HG03558 (cell line): ENCODE measurements around the gene KMT5B.
"Not testable (repeated sequence)": the region's sequence is repeated elsewhere in the genome, so short reads cannot be mapped to it uniquely, and the experiment has no call there.

Experiments
- ATAC-seq: cut with Tn5 transposase; IDR thresholded peaks from one replicate; pipeline ENCODE4 v1.9.1; 2021; ENCODE audit warnings: moderate number of reproducible peaks; ENCODE audit not compliant: unreplicated experiment; ENCODE audit errors: extremely low read depth

KMT5B gene

DNA sequence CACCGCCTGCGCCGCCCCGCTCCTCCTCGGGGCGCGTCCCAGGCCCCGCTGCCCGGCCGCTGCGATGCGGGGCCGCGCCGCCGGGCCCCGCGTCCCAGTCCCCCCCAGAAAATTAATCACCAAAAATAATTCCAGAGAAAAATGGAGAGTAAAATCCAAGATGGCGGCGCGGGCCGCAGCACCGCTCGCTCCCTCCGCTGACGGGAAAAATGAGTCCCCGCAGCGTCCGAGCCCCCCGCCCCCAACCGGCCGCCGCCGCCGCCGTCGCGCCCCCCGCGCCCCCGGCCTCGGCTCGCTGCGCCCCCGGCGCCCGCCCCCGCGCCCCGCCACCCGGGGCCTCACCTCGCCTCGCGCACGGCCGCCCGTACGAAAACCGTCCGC is at the start of gene KMT5B:
Gene KMT5B, minus strand, starts transcription at position 162 of the 381 bp plus-strand sequence. CDS start 23,220 bp downstream, outside the sequence.
- ATAC-seq = no peak

DNA sequence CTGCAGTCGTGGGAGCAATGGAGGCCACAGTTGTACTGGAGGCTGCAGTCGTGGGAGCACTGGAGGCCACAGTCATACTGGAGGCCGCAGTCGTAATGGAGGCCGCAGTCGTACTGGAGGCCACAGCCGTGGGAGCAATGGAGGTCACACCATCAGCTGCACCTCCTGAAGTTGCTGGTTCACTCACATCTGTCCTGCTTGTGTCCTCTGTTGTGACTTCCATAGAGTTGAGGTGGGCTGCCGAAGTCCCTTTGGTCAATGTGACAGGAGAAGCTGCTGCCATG is 49.4 kb upstream of the KMT5B start:
- no peak for ATAC-seq

DNA sequence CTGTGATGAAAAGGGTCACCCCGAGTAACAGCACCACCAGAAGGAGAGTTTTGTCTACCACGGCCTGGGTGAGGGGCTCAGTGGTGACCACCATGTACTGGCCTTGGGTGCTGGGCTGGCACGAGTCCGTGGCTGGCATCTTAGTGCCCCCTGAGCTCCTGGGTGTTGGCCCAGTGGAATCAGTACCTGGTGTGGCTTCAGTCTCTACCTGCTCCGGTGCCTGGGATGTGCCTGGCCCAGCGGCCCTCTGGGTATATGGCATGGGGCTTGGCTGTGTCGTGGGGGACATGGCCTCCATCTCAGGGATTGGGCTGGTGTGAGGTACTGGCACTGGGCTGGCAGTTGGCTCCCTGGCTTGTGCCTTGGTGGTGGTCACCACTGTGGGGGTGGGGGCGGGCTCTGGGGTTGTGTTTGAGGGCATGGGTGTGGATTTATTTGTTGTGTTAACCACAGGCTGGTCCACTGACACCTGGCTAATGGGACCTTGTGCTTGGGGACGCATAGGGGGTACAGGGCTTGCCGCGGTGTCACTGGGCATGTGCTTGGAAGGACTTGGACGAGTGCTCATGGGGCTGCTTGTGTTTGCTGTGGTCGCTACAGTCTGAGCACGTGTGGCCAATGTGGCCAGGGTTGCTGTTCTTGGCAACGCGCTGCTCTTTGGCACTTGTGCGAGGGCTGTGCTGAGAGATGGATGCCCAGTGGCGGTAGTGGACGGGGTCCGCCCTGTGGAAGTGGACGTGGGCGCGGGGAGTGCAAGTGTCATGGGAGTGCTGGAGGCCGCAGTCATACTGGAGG is 48.9 kb upstream of the KMT5B start:
- no peak for ATAC-seq

DNA sequence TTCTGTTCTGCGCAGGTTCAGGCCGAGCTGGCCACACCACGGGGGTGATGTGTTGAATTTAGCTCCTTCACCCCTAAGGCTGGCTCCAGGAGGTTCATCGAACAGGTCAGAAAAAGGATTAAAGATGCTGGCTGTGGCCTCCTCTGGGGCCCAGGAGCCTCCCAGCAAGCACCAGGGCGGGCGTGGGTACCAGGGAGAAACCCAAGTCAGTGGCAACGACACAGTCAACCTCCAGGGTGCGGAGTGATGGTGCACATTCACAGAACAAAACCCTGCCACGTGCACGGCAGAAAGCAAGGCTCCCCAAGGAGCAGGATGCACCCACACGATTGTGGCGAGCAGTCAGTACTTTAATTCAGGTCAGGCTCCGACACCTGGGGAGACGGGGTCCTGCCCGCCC is 47.9 kb upstream of the KMT5B start:
- ATAC-seq = no peak

DNA sequence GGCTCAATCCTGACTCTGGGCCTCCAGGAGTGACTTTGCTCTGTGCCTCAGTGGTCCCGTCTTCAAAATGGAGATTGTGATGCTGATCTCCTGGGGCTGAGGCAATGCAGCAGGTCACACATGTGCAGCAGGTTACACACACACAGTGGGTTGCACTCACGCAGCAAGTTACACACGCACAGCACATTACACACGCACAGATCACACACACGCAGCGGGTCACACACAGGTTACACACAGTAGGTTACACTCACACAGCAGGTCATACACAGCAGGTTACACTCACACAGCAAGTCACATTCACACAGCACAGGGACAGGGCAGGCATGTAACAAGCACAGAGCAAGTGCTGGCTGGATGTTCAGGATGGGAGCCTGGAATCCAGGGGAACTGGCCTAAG is 47.4 kb upstream of the KMT5B start:
- ATAC-seq = no peak

DNA sequence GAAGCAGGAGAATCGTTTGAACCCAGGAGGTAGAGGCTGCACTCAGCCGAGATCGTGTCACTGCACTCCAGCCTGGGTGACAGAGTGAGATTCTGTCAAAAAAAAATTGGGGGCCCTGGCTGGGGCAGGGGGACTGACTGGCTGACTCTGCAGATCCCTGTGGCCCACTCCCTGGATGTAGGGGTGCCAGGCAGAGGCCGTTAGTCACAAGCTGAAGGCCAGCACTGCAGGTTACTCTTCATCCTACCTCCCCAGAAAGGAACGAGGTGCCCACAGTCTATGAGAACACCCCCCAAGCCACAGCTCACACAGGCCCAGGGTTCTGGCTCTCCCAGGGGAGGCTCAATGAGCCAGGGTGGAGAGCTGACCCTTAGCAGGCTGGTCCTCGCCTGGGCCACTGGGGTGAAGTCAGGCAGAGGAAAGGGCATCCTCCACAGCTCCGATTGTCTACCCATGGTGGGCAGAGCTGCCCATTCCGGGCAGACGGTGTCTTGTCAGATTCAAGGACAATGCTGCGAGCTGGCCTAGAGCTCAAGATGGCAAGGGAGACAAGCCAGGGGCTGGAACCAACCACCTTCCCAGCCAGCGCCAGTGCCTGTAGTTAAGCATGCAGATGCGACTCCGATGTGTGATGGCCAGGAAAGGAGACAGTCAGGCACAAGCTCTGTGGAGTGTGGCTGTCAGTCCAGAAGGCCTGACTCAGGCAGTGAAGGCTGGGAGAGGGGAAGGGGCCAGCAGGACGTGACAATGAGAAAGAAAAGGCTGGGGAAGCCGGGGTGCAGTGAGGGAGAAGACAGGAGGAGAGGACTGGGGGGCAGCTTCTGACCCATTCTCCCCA is 46.2 kb upstream of the KMT5B start:
- ATAC-seq = no peak

DNA sequence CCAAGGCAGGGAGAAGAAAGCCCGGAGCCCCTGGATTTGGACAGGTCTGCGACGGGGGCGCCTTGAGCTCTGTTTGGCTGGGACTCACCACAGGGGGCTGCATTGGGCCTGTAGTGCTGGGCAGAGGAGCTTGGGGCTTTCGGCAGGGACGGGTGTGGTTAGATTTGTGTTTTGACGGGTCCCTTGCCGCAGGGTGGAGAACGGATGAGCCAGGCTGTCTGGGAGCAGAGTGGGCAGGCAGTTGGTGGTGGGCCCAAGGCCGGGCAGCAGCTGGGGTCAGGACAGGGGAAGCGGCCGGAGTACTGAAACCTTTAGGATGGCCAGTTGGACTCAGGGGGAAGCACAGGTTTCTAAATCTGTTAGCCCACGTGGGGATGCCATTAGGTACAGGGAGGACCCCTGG is 45.3 kb upstream of the KMT5B start:
- no peak for ATAC-seq

DNA sequence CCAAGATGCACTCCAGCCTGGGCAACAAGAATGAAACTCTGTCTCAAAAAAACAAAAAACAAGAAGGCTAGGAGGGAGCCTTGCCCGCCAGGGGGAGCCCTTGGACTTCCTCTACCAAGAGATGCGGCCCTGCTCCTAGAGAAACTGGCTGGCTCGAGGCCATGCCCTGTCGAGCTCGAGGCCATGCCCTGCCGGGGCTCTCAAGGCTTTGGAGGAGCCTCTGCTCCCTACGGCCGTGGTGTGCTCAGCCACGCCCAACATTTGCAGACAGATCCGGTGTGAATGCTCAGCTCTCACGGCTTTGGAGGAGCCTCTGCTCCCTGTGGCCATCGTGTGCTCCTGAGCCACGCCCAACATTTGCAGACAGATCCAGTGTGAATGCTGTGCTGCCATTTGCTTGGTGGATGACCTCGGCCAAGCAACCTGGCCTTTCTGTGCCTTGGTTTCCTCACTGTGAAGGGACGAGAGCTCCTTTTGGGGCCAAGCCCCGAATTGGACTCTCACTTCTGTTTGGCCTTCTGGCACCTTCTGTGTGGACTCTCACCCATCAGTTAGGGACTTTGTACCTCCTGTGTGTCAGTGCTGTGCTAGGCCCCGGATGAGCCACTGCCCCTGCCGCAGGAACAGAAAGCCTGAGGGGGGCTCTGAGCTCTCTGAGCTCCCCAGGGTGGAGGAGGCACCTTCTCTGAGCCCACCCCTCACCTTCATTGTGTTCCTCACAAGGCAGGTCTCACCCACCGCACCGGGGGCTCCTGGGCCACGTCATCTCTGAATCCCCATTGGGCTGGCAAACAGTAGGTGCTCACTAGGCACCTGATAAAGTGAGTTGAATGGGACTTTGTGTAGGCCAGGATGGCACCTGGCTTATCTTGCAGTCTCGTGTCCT is 44.6 kb upstream of the KMT5B start:
- no peak for ATAC-seq

DNA sequence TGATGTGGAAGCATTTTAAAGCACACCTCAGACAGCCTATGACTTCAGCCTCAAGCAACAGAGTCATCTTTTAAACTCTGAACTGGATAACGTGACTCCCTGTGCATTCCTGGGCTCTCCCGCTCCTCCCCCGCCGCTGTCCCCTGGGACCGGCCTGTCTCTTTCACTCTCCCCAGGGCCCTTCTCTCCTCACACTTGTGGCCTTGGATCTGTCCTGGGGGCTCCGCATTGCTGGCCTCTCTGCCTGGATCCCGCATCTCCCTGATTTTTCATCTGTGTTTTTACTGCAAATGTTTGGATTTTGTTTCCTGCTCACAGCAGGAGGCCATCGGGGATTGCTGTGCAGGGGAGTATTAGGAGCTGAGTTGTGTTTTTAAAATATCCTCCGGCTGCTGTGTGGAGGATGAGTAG is 43.2 kb upstream of the KMT5B start:
- ATAC-seq = no peak

DNA sequence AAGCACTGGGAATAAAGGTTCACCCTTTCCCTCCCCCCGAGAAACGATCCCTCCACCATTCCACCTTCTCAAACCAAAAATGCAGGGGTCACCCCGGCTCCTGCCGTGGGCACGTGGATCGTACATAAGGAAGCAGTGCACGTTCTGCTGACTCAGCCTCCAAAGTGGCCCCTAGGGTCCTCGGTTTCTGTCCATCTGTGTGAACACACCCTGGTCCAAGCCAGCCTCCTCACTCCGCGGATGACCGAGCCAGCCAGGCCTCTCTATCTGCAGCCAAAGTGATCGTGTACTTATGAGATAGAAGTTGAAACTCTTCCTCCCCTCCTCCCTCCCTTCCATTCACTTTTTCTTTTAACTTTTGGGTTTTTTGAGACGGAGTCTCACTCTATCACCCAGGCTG is 42.4 kb upstream of the KMT5B start:
- ATAC-seq = no peak

DNA sequence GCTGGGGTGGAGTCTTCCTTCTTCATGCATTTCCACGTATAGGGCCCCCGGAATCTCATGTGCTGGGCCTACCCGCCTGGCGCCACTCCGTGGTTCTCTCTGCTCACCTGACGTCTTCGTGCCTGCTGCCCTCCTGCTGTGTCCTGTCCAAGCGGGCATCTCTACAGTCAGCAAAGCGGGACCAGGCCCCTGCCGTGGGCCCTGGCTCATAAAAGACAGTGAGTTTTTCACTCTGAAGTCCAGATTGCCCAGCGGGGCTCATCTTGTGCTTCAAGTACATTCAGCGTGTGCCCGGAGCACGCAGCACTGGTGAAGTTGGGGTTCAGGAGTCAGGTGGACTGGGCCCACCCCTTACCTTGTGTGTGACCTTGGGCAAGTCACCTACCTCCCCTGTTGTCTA is 41.3 kb upstream of the KMT5B start:
- ATAC-seq = no peak

DNA sequence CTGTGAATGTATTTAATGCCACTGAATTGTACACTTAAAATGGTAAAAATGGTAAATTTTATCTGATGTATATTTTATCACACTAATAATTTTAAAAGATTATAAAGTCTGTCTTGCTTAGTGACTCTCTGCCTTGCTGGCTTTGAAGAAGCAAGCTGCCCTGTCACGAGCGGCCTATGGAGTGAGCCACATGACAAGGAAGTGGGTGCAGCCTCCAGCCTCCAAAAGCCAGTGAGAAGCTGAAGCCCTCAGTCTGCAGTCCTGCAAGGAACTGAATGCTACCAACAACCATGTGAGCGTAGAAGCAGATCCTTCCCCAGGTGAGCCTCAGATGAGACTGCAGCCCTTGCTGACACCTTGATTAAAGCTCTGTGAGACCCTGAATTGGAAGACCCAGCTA is 38.7 kb upstream of the KMT5B start:
- ATAC-seq = no peak

DNA sequence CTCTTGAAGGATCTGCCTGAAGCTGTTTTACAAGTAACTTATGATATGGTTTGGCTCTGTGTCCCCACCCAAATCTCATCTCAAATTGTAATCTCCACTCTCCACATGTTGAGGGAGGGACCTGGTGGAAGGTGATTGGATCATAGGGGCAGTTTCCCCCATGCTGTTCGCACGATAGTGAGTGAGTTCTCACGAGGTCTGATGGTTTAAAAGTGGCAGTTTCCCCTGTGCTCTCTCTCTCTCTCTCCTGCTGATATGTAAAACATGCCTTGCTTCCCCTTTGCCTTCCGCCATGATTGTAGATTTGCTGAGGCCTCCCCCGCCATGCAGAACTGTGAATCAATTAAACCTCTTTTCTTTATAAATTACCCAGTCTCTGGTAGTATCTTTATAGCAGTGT is 31.8 kb upstream of the KMT5B start:
- not testable (repeated sequence) for ATAC-seq

DNA sequence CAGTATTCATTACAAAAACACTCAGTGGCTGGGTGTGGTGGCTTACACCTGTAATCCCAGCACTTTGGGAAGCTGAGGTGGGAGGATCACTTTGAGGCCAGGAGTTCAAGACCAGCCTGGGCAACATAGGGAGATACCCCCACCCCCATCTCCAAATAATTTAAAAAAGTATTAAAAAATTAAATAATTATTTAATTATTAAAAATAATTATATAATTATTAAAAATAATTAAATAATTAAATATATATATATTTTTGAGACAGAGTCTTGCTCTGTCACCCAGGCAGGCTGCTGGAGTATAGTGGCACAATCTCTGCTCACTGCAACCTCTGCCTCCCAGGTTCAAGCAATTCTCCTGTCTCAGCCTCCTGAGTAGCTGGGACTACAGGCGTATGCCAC is 30.8 kb upstream of the KMT5B start:
- not testable (repeated sequence) for ATAC-seq

DNA sequence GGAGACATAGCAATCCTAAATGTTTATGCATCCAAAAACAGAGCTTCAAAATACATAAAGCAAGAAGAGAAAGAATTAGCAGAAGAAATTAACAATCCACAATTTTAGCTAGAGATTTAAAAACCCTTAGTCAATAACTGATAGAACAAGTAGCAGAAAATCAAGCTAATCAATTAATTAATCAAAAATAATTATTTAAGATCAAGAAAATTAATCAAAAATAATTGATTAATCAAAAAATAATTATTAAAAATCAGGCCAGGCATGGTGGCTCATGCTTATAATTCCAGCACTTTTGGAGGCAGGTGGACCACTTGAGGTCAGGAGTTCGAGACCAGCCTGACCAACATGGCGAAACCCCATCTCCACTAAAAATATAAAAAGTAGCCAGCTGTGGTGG is 29.5 kb upstream of the KMT5B start:
- no peak for ATAC-seq

DNA sequence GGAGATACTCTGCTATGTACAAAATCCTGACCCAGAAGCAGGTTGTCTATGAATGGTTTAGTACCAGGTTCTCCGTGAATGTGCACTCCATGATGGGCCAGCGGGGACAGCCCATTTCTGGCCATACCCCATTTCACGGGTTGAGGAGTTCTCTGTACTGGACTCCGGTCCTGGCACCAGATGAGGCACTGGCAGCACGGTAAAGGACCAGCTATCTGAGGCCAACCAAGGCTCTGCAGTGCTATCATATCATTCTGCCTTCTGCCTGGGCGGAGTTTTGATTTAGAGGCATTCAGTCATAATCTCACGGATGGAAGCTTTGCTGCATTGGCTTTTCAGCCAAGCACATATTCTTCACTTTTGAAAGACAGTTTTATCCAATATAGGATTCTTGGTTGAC is 18.5 kb upstream of the KMT5B start:
- no peak for ATAC-seq

DNA sequence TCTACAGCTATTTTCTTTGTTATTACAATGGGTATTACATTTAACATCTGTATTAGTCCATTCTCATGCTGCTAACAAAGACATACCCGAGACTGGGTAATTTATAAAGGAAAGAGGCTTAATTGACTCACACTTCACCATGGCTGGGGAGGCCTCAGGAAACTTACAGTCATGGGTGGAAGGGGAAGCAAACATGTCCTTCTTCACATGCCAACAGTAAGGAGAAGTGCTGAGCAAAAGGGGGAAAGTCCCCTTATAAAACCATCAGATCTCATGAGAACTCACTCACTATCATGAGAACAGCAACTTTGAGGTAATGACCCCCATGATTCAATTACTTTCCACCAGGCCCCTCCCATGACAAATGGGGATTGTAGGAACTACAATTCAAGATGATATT is 16.5 kb upstream of the KMT5B start:
- ATAC-seq = no peak

DNA sequence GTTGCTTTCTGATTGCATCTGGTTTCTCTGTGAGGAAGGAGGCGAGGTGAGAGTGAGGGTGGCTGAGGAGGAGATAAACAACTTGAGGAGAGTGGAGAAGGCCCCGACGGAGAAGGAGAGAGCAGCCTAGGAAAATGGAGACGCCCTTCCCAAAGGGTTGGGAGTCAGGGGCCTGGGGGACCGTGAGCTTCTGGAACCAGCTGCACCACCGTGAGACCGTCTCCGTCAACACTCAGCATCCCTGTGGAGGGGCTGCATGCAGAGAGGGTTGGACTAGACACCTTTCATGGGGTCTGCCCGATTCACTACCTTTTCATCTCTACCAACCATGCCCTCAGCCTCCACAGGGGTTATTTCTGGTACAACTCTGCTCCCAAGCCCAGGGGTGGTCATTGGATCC is 13.3 kb upstream of the KMT5B start:
- ATAC-seq = no peak

DNA sequence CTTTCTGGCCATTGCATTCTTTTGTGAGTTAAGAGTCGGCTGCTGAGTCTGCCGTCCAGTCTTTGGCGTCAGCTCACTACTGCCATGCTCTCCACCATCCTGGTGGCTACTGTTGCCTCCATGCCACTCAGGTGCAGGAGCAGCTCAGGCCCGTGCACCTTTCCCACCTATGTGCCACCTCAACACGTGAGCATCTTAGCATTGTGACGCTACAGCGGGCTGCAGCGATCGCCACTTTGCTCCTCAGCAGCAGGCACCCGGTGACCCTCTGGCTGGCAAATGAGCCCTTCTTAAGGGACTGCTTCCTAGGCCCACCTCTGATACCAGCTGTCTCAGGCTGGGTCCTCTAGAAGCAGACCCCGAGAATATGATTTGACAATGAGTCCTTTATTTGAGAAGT is 11.5 kb upstream of the KMT5B start:
- ATAC-seq = no peak

DNA sequence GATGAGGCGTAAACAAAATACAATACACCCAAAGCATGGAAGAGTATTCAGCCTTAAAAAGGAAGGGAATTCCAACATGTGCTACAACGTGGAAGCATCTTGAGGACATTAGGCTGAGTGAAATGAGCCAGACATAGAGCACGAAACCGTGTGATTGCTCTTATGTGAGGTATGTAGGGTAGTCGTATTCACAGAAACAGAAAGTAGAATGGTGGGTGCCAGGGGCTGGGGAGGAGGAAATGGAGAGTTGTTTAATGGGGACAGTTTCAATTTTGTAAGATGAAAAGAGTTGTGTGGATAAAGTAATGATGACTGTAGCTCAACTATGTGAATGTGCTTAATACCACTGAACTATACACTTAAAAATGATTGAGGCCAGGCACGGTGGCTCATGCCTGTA is 10.2 kb upstream of the KMT5B start:
- ATAC-seq = no peak

DNA sequence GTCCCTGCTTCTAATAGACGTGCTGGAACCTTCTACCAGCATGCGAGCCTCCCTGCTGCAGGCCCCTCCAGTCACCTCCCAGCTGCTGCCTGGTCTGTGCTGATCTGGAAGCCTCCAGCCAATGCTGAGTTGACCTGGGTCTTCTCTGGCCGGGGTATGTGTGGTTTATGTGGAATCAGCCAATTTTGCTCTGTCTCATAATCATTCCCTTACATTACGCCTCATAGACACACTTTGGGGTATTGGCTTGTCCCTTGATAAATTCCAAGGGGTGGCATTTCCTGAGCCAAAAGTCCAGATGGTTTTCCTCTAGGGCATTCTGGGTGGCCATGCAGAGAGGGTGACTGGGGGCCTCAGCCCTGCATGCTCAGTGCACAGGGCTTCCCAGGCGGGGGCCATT is 8.3 kb upstream of the KMT5B start:
- ATAC-seq = no peak
